ENCODE results near the gene GNAZ.
"Not testable (repeated sequence)": the region's sequence is repeated elsewhere in the genome, so short reads cannot be mapped to it uniquely, and the experiment has no call there.

The GNAZ gene

DNA sequence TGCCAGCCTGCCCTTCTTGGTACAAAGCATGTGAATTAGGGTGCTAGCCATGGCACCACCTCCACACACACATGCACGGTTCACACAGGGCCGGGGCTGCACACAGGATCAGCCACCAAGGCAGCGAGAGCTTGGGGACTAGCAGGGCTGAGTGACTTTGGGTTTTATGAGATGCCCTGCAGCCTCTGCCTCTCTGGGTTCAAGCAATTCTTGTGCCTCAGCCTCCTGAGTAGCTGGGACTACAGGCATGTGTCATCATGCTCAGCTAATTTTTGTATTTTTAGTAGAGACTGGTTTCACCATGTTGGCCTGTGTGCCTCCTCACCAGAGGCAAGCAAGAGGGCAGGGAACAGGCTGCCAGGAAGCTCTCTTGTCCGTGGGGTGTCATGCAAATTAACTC is 66.7 kb downstream of the GNAZ start:
- not testable (repeated sequence) for H3K4me1 ChIP-seq (ENCODE audit: insufficient read depth, low read length); H2AFZ ChIP-seq (ENCODE audit: low read depth, low read length); H3K36me3 ChIP-seq (ENCODE audit: insufficient read depth, low read length); H3K27me3 ChIP-seq (ENCODE audit: insufficient read depth, low read length); H3K4me3 ChIP-seq (ENCODE audit: low read length); H3K9me3 ChIP-seq (ENCODE audit: low read length)

DNA sequence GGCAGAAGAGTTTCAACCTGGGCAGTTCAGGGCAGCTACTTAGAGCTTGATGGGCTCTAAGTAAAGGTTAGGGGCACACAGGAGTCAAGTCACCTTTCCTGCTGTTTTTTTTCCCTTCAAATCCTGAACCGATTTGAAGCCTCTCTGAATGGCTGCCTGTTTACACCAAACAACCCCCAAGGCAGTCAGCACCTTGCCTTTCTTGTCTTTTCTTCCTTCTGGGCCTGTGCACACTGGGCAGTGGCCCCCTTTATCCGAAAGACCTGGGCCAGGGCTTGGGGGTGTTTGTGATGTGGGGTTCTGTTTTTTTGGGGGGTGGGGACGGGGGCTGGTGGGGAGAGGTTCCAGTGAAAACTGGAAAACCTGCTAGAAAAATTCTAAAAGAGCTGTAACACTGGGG is 67.1 kb downstream of the GNAZ start:
- no peak overlapping the region for H3K4me3 ChIP-seq (ENCODE audit: low read length)
- no peaks in the 10 kb centered on the region for H3K36me3 ChIP-seq (ENCODE audit: insufficient read depth, low read length)
- H2AFZ ChIP-seq (ENCODE audit: low read depth, low read length) = no peak overlapping the region
- no peaks in the 10 kb centered on the region for H3K9me3 ChIP-seq (ENCODE audit: low read length)
- H3K4me1 ChIP-seq (ENCODE audit: insufficient read depth, low read length) = peaks cover 11% of the 10 kb centered on the region
- no peaks in the 10 kb centered on the region for H3K27me3 ChIP-seq (ENCODE audit: insufficient read depth, low read length)

DNA sequence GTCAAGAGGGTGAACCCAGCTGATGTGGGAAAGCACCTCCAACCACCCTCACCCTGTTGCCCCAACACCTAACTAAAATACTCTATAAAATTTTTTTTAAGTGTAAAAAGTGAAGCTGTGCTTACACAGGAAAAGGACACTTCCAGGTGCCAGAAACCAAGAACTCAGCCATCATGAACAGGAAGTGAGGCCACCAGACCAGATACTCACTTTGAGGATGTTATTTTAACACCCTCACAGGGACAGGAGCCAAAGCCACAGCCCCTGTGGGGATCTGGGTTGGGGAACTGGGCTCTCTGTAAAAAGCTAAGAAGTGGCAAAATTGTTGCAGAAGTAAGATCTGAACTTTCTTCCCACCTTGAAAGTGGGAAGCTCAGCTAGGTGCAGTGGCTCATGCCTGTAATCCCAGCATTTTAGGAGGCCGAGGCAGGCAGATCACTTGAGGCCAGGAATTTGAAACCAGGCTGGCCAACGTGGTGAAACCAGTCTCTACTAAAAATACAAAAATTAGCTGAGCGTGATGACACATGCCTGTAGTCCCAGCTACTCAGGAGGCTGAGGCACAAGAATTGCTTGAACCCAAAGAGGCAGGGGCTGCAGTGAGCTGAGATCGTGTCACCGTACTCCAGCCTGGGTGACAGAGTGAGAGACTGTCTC is 67.7 kb downstream of the GNAZ start:
- Histone ChIP-seq H2AFZ (ENCODE audit: low read depth, low read length) (no peak overlapping the region), H3K9me3 (ENCODE audit: low read length) (no peaks in the 10 kb centered on the region), H3K36me3 (ENCODE audit: insufficient read depth, low read length) (no peaks in the 10 kb centered on the region), H3K4me1 (ENCODE audit: insufficient read depth, low read length) (peaks cover 17% of the 10 kb centered on the region), H3K27me3 (ENCODE audit: insufficient read depth, low read length) (no peaks in the 10 kb centered on the region), H3K4me3 (ENCODE audit: low read length) (no peak overlapping the region)

- H2AFZ ChIP-seq (ENCODE audit: low read depth, low read length) = no peak overlapping the region
- H3K27me3 ChIP-seq (ENCODE audit: insufficient read depth, low read length) = no peaks in the 10 kb centered on the region
- H3K4me3 ChIP-seq (ENCODE audit: low read length) = no peak overlapping the region
- peaks cover 20% of the 10 kb centered on the region for H3K4me1 ChIP-seq (ENCODE audit: insufficient read depth, low read length)
- H3K36me3 ChIP-seq (ENCODE audit: insufficient read depth, low read length) = no peaks in the 10 kb centered on the region
- no peaks in the 10 kb centered on the region for H3K9me3 ChIP-seq (ENCODE audit: low read length)
These were observed 68.5 kb downstream of the GNAZ start for GRCh38 chr22:23138584-23139435.

DNA sequence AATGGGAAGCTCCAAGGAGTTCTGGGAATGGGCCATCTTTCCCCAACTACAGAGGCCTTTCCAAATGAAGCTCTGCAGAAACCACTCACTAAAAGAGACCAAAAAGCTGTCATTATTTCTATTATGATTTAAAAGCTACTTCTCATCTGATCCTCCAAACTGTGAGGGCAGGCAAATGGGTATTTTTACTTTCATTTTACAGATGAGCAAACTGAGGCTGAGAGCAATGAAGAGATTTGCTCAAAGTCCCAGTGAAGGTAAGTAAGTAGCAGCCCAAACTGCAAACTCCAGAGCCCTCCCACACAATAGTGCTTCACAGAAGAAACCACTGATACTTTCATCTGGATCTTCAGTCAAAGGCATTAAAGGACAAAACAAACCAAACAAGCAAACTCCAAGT is 70.1 kb downstream of the GNAZ start:
- H3K27me3 ChIP-seq (ENCODE audit: insufficient read depth, low read length) = no peaks in the 10 kb centered on the region
- no peak overlapping the region for H3K4me3 ChIP-seq (ENCODE audit: low read length)
- peaks cover 26% of the 10 kb centered on the region for H3K4me1 ChIP-seq (ENCODE audit: insufficient read depth, low read length)
- H3K36me3 ChIP-seq (ENCODE audit: insufficient read depth, low read length) = no peaks in the 10 kb centered on the region
- H3K9me3 ChIP-seq (ENCODE audit: low read length) = no peaks in the 10 kb centered on the region
- no peak overlapping the region for H2AFZ ChIP-seq (ENCODE audit: low read depth, low read length)

GRCh38 chr22:23142546-23143105 is 72.3 kb downstream of the GNAZ start:
- no peak overlapping the region for H3K4me3 ChIP-seq (ENCODE audit: low read length)
- H3K9me3 ChIP-seq (ENCODE audit: low read length) = no peaks in the 10 kb centered on the region
- H3K27me3 ChIP-seq (ENCODE audit: insufficient read depth, low read length) = no peaks in the 10 kb centered on the region

DNA sequence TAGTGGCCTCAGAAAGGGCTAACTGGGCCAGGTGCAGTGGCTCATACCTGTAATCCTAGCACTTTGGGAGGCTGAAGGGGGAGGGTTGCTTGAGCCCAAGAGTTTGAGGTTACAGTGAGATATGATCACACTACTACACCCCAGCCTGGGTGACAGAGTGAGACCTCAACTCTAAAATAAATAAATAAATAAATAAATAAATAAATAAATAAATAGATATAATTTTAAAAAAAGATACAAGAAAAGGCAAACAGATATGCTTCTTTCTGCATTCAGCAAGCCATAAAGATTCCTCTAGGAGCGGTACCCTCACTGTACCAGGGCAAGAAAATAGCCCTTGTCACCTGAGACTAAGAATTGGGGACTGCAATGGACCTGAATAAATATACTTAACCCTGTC is 72.8 kb downstream of the GNAZ start:
- Histone ChIP-seq H3K4me1 (ENCODE audit: insufficient read depth, low read length) (peaks cover 34% of the 10 kb centered on the region), H3K27me3 (ENCODE audit: insufficient read depth, low read length) (no peaks in the 10 kb centered on the region), H3K36me3 (ENCODE audit: insufficient read depth, low read length) (no peaks in the 10 kb centered on the region), H2AFZ (ENCODE audit: low read depth, low read length) (no peak overlapping the region), H3K4me3 (ENCODE audit: low read length) (no peak overlapping the region), H3K9me3 (ENCODE audit: low read length) (no peaks in the 10 kb centered on the region)

More at GRCh38 chr22:23142546-23143105, 72.3 kb downstream of the GNAZ start:
- H2AFZ ChIP-seq (ENCODE audit: low read depth, low read length) = no peak overlapping the region
- peaks cover 34% of the 10 kb centered on the region for H3K4me1 ChIP-seq (ENCODE audit: insufficient read depth, low read length)
- H3K36me3 ChIP-seq (ENCODE audit: insufficient read depth, low read length) = no peaks in the 10 kb centered on the region

GRCh38 chr22:23144432-23144831 is 74.1 kb downstream of the GNAZ start:
- H3K4me1 ChIP-seq (ENCODE audit: insufficient read depth, low read length) = peaks cover 34% of the 10 kb centered on the region
- peak overlapping the region; percentile 42 for H3K4me3 ChIP-seq (ENCODE audit: low read length)
- H3K9me3 ChIP-seq (ENCODE audit: low read length) = no peaks in the 10 kb centered on the region
- H2AFZ ChIP-seq (ENCODE audit: low read depth, low read length) = no peak overlapping the region
- peaks cover 8% of the 10 kb centered on the region for H3K36me3 ChIP-seq (ENCODE audit: insufficient read depth, low read length)
- no peaks in the 10 kb centered on the region for H3K27me3 ChIP-seq (ENCODE audit: insufficient read depth, low read length)

- Histone ChIP-seq H3K36me3 (ENCODE audit: insufficient read depth, low read length) (peaks cover 15% of the 10 kb centered on the region), H3K9me3 (ENCODE audit: low read length) (no peaks in the 10 kb centered on the region), H3K27me3 (ENCODE audit: insufficient read depth, low read length) (no peaks in the 10 kb centered on the region), H3K4me1 (ENCODE audit: insufficient read depth, low read length) (peaks cover 34% of the 10 kb centered on the region), H3K4me3 (ENCODE audit: low read length) (peak within 1 kb of the TSS; percentile 86), H2AFZ (ENCODE audit: low read depth, low read length) (peak within 1 kb of the TSS; percentile 72)
These were observed 74.9 kb downstream of the GNAZ start, which contains the start of gene RAB36 for GRCh38 chr22:23144932-23145877. RAB36 (plus strand) TSS chr22:23145477; CDS start chr22:23146617, 1,140 bp downstream.

DNA sequence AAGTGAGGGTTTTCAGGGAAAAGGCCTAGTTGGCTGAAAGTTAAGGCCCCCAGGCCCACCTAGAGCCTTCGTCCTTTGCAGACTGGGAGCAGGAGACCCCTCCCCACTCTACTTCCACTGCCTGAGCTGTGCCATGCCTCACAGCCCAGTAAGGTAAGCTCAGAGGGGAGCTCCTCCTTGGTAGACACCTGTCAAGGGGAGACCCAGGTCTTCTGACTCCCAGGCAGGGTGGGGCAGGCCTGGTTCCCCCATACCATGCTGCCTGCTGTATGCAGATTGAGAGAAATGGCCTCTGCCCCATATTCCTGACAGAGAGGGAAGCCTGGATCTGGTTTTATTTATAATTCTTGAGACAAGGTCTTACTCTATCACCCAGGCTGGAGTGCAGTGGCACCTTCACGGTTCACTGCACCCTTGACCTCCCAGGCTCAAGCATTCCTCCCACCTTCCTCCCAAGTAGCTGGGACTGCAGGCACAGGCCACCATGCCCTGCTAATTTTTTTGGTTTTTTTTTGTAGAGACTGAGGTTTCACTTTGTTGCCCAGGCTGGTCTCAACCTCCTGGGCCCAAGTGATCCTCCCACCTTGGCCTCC is 75.7 kb downstream of the GNAZ start:
- Histone ChIP-seq H2AFZ (ENCODE audit: low read depth, low read length) (peak overlapping the region; percentile 72), H3K27me3 (ENCODE audit: insufficient read depth, low read length) (no peaks in the 10 kb centered on the region), H3K4me1 (ENCODE audit: insufficient read depth, low read length) (peaks cover 34% of the 10 kb centered on the region), H3K9me3 (ENCODE audit: low read length) (no peaks in the 10 kb centered on the region), H3K4me3 (ENCODE audit: low read length) (peak overlapping the region; percentile 86), H3K36me3 (ENCODE audit: insufficient read depth, low read length) (peaks cover 21% of the 10 kb centered on the region)

DNA sequence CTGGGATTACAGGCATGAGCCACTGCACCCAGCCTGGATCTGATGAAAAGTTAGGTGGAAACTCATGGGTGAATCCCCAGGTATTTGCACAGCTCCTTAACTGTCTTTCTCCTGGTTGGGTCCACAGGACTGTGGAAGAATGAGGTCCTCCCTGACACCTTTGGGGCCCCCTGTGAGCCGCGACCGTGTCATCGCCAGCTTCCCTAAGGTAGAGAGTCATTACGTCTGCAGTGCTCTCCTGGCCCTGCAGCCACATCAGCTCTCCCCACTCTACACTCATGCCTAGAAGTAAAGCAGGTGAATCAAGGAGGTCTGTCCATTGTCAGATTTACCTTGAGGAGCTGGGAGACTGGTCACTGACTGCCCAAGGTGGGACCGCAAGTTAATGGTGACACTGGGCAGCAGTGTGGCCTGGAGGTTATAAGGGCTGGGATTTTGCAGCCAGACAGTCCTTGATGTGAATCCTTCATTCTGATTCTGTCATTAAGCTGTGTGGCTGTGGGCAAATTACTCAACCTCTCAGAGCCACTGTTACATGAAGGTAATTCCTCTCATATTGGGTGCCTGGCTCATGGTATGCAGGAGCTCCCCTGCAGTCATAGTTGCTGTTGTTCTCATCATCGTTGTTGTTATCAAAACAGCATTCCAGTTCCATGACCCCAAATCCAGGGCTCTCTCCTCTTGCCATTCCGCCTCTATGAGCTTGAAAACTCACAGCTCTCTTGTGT is 76.3 kb downstream of the GNAZ start:
- H3K9me3 ChIP-seq (ENCODE audit: low read length) = no peaks in the 10 kb centered on the region
- H3K4me1 ChIP-seq (ENCODE audit: insufficient read depth, low read length) = peaks cover 30% of the 10 kb centered on the region
- H2AFZ ChIP-seq (ENCODE audit: low read depth, low read length) = no peak overlapping the region
- no peaks in the 10 kb centered on the region for H3K27me3 ChIP-seq (ENCODE audit: insufficient read depth, low read length)
- peak overlapping the region; percentile 86 for H3K4me3 ChIP-seq (ENCODE audit: low read length)
- peaks cover 25% of the 10 kb centered on the region for H3K36me3 ChIP-seq (ENCODE audit: insufficient read depth, low read length)
